Ishikawa (cell line): Measurements from ENCODE around the gene PLXNB3.

Experiments used
- CEBPB ChIP-seq: IDR thresholded peaks from 2 replicates; pipeline ENCODE4 v1.6.1; 2012
- CREB1 ChIP-seq: IDR thresholded peaks from 2 replicates; pipeline ENCODE4 v1.6.1; 2012; ENCODE audit warnings: low read depth
- EGR1 ChIP-seq: IDR thresholded peaks from 2 replicates; pipeline ENCODE4 v1.6.1; 2012
- EP300 ChIP-seq: IDR thresholded peaks from 2 replicates; pipeline ENCODE4 v1.6.1; 2012; ENCODE audit warnings: borderline replicate concordance
- FOXM1 ChIP-seq: IDR thresholded peaks from 2 replicates; pipeline ENCODE4 v1.6.1; 2012; ENCODE audit warnings: low read depth, borderline replicate concordance
- NFIC ChIP-seq: IDR thresholded peaks from 2 replicates; pipeline ENCODE4 v1.6.1; 2012
- RAD21 ChIP-seq: IDR thresholded peaks from 2 replicates; pipeline ENCODE4 v1.6.1; 2012; ENCODE audit warnings: low read depth
- TAF1 ChIP-seq: IDR thresholded peaks from 2 replicates; pipeline ENCODE4 v1.6.1; 2012; ENCODE audit warnings: low read depth, mild to moderate bottlenecking
- TCF12 ChIP-seq: IDR thresholded peaks from 2 replicates; pipeline ENCODE4 v1.6.1; 2012; ENCODE audit warnings: low read depth
- TEAD4 ChIP-seq: IDR thresholded peaks from 2 replicates; pipeline ENCODE4 v1.6.1; 2012
- YY1 ChIP-seq: IDR thresholded peaks from 2 replicates; pipeline ENCODE4 v1.6.1; 2012; ENCODE audit warnings: low read depth
- ZBTB7A ChIP-seq: IDR thresholded peaks from 2 replicates; pipeline ENCODE4 v1.6.1; 2012; ENCODE audit warnings: low read depth
- TF ChIP-seq, protein P1 (sequence below): IDR thresholded peaks from 2 replicates; pipeline ENCODE4 v1.6.1; 2012; ENCODE audit warnings: low read depth, mild to moderate bottlenecking
- TF ChIP-seq, protein P2 (sequence below): IDR thresholded peaks from 2 replicates; pipeline ENCODE4 v1.6.1; 2012
- TF ChIP-seq, protein P3 (sequence below): IDR thresholded peaks from 2 replicates; pipeline ENCODE4 v1.6.1; 2012

PLXNB3 gene

DNA sequence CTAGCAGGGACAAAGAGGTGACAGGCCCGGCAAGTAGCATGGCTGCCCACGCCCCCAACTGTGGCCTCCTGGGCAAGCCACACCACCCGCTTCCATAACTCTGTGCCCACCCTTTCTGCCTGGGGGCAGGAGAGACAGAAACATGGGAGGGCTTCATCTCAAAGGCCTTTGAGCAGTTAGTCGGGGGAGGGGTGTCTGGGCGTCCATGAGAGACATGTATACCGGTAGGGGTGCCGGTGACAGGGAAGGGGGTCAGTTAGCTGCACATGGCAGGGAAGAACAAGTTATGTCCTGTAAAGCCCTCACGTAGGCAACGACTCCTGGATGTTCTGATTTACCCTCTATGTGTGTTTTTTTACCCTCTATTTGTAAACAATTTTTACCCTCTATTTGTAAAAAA, 57.0 kb downstream of the PLXNB3 start:
- TF ChIP-seq, protein P1, sequence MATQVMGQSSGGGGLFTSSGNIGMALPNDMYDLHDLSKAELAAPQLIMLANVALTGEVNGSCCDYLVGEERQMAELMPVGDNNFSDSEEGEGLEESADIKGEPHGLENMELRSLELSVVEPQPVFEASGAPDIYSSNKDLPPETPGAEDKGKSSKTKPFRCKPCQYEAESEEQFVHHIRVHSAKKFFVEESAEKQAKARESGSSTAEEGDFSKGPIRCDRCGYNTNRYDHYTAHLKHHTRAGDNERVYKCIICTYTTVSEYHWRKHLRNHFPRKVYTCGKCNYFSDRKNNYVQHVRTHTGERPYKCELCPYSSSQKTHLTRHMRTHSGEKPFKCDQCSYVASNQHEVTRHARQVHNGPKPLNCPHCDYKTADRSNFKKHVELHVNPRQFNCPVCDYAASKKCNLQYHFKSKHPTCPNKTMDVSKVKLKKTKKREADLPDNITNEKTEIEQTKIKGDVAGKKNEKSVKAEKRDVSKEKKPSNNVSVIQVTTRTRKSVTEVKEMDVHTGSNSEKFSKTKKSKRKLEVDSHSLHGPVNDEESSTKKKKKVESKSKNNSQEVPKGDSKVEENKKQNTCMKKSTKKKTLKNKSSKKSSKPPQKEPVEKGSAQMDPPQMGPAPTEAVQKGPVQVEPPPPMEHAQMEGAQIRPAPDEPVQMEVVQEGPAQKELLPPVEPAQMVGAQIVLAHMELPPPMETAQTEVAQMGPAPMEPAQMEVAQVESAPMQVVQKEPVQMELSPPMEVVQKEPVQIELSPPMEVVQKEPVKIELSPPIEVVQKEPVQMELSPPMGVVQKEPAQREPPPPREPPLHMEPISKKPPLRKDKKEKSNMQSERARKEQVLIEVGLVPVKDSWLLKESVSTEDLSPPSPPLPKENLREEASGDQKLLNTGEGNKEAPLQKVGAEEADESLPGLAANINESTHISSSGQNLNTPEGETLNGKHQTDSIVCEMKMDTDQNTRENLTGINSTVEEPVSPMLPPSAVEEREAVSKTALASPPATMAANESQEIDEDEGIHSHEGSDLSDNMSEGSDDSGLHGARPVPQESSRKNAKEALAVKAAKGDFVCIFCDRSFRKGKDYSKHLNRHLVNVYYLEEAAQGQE = no peak
- TF ChIP-seq, protein P2, sequence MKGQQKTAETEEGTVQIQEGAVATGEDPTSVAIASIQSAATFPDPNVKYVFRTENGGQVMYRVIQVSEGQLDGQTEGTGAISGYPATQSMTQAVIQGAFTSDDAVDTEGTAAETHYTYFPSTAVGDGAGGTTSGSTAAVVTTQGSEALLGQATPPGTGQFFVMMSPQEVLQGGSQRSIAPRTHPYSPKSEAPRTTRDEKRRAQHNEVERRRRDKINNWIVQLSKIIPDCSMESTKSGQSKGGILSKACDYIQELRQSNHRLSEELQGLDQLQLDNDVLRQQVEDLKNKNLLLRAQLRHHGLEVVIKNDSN = no peak
- no peak for TF ChIP-seq YY1
- TF ChIP-seq NFIC = no peak
- TF ChIP-seq EGR1 = no peak
- TF ChIP-seq TAF1 = no peak
- TF ChIP-seq TCF12 = no peak
- TF ChIP-seq TEAD4 = no peak
- no peak for TF ChIP-seq FOXM1
- no peak for TF ChIP-seq RAD21
- no peak for TF ChIP-seq ZBTB7A
- no peak for TF ChIP-seq EP300
- TF ChIP-seq CREB1 = no peak
- TF ChIP-seq, protein P3, sequence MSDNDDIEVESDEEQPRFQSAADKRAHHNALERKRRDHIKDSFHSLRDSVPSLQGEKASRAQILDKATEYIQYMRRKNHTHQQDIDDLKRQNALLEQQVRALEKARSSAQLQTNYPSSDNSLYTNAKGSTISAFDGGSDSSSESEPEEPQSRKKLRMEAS = no peak
- TF ChIP-seq CEBPB = no peak

DNA sequence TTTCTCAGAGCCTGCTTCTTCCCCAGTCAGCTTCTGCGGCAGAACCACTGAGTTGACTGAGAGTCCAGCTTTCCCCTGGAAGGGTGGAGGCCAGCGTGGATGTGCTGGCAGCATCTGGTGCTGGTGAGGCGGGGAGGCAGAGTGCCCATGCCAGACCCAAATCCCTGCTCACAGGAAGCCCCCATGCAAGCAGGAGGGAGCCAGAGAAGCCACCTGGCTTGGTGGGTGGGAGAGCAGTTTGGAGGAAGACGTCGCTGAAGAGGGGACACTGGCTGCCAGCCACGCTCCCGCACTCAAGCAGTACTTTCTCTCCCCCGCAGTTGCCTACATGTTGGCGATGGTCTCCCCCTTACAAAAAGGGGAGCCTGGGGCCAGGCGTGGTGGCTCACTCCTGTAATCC, 60.3 kb downstream of the PLXNB3 start:
- TF ChIP-seq EP300 (no peak), RAD21 (no peak)

DNA sequence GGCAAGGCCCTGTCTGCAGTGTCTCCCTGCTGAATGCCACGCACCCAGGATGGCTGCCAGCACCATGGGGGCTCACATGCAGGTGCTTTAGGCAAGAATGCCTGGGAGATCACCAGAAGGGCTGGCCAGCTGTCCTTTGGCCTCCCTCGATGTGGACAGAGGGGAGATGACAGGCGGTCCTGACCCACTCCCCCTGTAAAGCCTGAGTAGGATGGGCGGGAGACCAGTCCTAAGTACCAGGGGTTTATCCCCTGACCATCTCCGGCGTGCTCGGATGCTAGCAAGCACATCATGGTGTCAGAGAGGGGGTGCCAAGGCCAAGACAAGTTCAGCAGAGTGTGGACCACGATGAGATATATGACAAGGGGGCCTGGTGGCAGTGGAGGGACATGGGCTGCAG, 61.0 kb downstream of the PLXNB3 start:
- TF ChIP-seq EGR1 (no peak), ZBTB7A (no peak), EP300 (no peak), CEBPB (no peak), CREB1 (no peak), RAD21 (no peak), FOXM1 (no peak)
- TF ChIP-seq, protein P3 = no peak
